A549 (cell line): ENCODE data around the gene H1-8.

Source experiments
- CBX2 ChIP-seq: fragments of 200-600 bp; sonication (generic); IDR thresholded peaks from 2 replicates; pipeline ENCODE4 v1.6.1; 2016; ENCODE audit warnings: low read depth, mild to moderate bottlenecking, borderline replicate concordance
- CHD2 ChIP-seq: fragments of 150-350 bp; IDR thresholded peaks from 2 replicates; pipeline ENCODE4 v1.6.1; 2014; ENCODE audit warnings: low read length; ENCODE audit not compliant: partially characterized antibody
- EP300 ChIP-seq, 2 experiments: fragments of >200 bp; sonication (Bioruptor Twin); formaldehyde crosslinking; IDR thresholded peaks; 2 replicates in 1 of 2; 3 replicates in 1 of 2; pipeline ENCODE4 v1.6.1; 2016 to 2017
- JUN ChIP-seq, 2 experiments: fragments of >200 bp; sonication (Bioruptor Twin); formaldehyde crosslinking; IDR thresholded peaks; 2 replicates in 1 of 2; 3 replicates in 1 of 2; pipeline ENCODE4 v1.6.1; 2016 to 2017
- KDM5A ChIP-seq: fragments of 200-600 bp; sonication (generic); IDR thresholded peaks from 2 replicates; pipeline ENCODE4 v1.6.1; 2016; ENCODE audit warnings: antibody characterized with exemption, mild to moderate bottlenecking
- POLR2A ChIP-seq: IDR thresholded peaks from 2 replicates; pipeline ENCODE4 v1.6.1; 2012; ENCODE audit warnings: mild to moderate bottlenecking, low read length
- RAD21 ChIP-seq, 2 experiments: fragments of >200 bp in 1 of 2; sonication (Bioruptor Twin) in 1 of 2; formaldehyde crosslinking in 1 of 2; IDR thresholded peaks in 1 of 2; conservative IDR thresholded peaks in 1 of 2; 2 replicates in 1 of 2; 3 replicates in 1 of 2; pipeline ENCODE4 v1.6.1; 2012 to 2018; ENCODE audit warnings: inconsistent platforms in 1 of 2
- RCOR1 ChIP-seq: fragments of 150-350 bp; IDR thresholded peaks from 2 replicates; pipeline ENCODE4 v1.6.1; 2014; ENCODE audit warnings: antibody characterized with exemption, low read length, low read depth
- RNF2 ChIP-seq: fragments of 200-600 bp; sonication (generic); IDR thresholded peaks from 2 replicates; pipeline ENCODE4 v1.6.1; 2016; ENCODE audit warnings: low read depth, mild to moderate bottlenecking, antibody characterized with exemption, moderate library complexity, borderline replicate concordance
- TF ChIP-seq, protein P1 (sequence below): fragments of >200 bp; sonication (Bioruptor Twin); formaldehyde crosslinking; IDR thresholded peaks from 3 replicates; pipeline ENCODE4 v1.5.1; 2016

- TF ChIP-seq EP300 (IDR thresholded peaks at IDR 0.05) (no peak), KDM5A (no peak), RAD21 (conservative IDR thresholded peaks at IDR 0.05 in 1 of 2, IDR thresholded peaks at IDR 0.05 in 1 of 2) (no peak), RNF2 (no peak), JUN (IDR thresholded peaks at IDR 0.05) (no peak), RCOR1 (no peak), CHD2 (no peak), POLR2A (no peak), CBX2 (no peak)
- TF ChIP-seq, protein P1, sequence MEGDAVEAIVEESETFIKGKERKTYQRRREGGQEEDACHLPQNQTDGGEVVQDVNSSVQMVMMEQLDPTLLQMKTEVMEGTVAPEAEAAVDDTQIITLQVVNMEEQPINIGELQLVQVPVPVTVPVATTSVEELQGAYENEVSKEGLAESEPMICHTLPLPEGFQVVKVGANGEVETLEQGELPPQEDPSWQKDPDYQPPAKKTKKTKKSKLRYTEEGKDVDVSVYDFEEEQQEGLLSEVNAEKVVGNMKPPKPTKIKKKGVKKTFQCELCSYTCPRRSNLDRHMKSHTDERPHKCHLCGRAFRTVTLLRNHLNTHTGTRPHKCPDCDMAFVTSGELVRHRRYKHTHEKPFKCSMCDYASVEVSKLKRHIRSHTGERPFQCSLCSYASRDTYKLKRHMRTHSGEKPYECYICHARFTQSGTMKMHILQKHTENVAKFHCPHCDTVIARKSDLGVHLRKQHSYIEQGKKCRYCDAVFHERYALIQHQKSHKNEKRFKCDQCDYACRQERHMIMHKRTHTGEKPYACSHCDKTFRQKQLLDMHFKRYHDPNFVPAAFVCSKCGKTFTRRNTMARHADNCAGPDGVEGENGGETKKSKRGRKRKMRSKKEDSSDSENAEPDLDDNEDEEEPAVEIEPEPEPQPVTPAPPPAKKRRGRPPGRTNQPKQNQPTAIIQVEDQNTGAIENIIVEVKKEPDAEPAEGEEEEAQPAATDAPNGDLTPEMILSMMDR: no peak
Observed at GRCh38 chr3:129514110-129514509, 28.9 kb upstream of the H1-8 start.
